HCT116 (cell line): ENCODE measurements around the gene OR10A4. TPM values are rescaled to one million over a fixed set of nuclear protein-coding genes. Genes with fewer than 3 reads are reported as not detected.

ENCODE experiments used
- ATAC-seq: fragments of 200-7000 bp; cut with Tn5 transposase; 2 replicates; pipeline ENCODE4 v1.9.1; 2020; ENCODE audit warnings: mild to moderate bottlenecking, moderate library complexity
- BruUV-seq: library from RNA; stranded (reverse); fragments of 400-500 nt; replicated peaks from 2 replicates; lab custom pipeline; 2021; lab: Mats Ljungman, UMichigan
- CTCF ChIA-PET: fragments of 300-600 bp; sonication (Branson Sonifier 250); formaldehyde crosslinking; loops from one replicate; lab custom pipeline; 2021; ENCODE audit warnings: antibody characterized with exemption; lab: Charles Lee
- POLR2A ChIA-PET: fragments of 300-600, 350-600 bp; sonication (Branson Sonifier 250); formaldehyde crosslinking; loops from one replicate; lab custom pipeline; 2021; ENCODE audit warnings: antibody characterized with exemption; lab: Charles Lee
- RAD21 ChIA-PET, 2 experiments: fragments of 300-600 bp; sonication (Branson Sonifier 250); formaldehyde crosslinking; loops; one replicate each; lab custom pipeline; 2023; ENCODE audit warnings: low total read pairs in 2 of 2; ENCODE audit not compliant: uncharacterized antibody in 2 of 2, unreplicated experiment in 2 of 2, low non-redundant PET in 1 of 2; lab: Charles Lee
- DNase-seq: peaks from one replicate; pipeline ENCODE4 v3.0.0-alpha.2; 2010; ENCODE audit warnings: low read depth, low spot score
- H2AFZ ChIP-seq: fragments of 200-600 bp; shearing (Covaris generic), sonication (generic); 2 replicates; pipeline ENCODE4 v1.6.1; 2017; ENCODE audit warnings: low read depth, mixed run types, mixed read lengths, antibody characterized with exemption, low read length; ENCODE audit not compliant: poor library complexity, severe bottlenecking
- H3K27ac ChIP-seq: 2 replicates; pipeline ENCODE4 v1.5.1; 2012; ENCODE audit warnings: low read depth, low read length
- H3K27me3 ChIP-seq: fragments of 200-600 bp; sonication (generic); 2 replicates; pipeline ENCODE4 v1.6.1; 2016; ENCODE audit warnings: mixed run types, low read length, mixed read lengths; ENCODE audit not compliant: insufficient read depth
- H3K36me3 ChIP-seq, 2 experiments: fragments of 200-500 bp in 1 of 2; fragments of 200-600 bp in 1 of 2; sonication (Bioruptor generic) in 1 of 2; sonication (generic) in 1 of 2; 2 replicates each; pipeline versions ENCODE4 v1.5.1 to v1.6.1; 2014 to 2016; ENCODE audit warnings: low read length in 2 of 2, inconsistent platforms in 1 of 2, mixed read lengths in 1 of 2, mixed run types in 1 of 2; ENCODE audit not compliant: insufficient read depth in 2 of 2, control insufficient read depth in 1 of 2
- H3K4me1 ChIP-seq, 2 experiments: fragments of 200-600 bp in 1 of 2; sonication (generic) in 1 of 2; 2 replicates each; pipeline versions ENCODE4 v1.5.1 to v1.6.1; 2012 to 2017; ENCODE audit warnings: low read length in 2 of 2, inconsistent platforms in 1 of 2, mild to moderate bottlenecking in 1 of 2, mixed read lengths in 1 of 2, mixed run types in 1 of 2, moderate library complexity in 1 of 2; ENCODE audit not compliant: insufficient read depth in 2 of 2, control insufficient read depth in 1 of 2
- H3K4me2 ChIP-seq: fragments of 200-600 bp; sonication (generic); 2 replicates; pipeline ENCODE4 v1.6.1; 2017; ENCODE audit warnings: mixed run types, low read length, mixed read lengths
- H3K4me3 ChIP-seq, 2 experiments: fragments of 200-600 bp in 1 of 2; sonication (generic) in 1 of 2; replicated peaks in 1 of 2; 2 replicates each; pipeline ENCODE4 v1.5.1; 2011 to 2016; ENCODE audit warnings: low read length in 2 of 2, control low read depth in 1 of 2, low read depth in 1 of 2, mild to moderate bottlenecking in 1 of 2, mixed read lengths in 1 of 2, mixed run types in 1 of 2
- H3K79me2 ChIP-seq: fragments of 200-600 bp; sonication (generic); 2 replicates; pipeline ENCODE4 v1.6.1; 2017; ENCODE audit warnings: mild to moderate bottlenecking, mixed run types, low read length, moderate library complexity, mixed read lengths; ENCODE audit not compliant: insufficient read depth
- H3K9ac ChIP-seq: fragments of 200-600 bp; sonication (generic); 2 replicates; pipeline ENCODE4 v1.6.1; 2016; ENCODE audit warnings: low read length, mixed read lengths
- H3K9me2 ChIP-seq: fragments of 200-600 bp; sonication (generic), shearing (Covaris generic); 2 replicates; pipeline ENCODE4 v1.6.1; 2017; ENCODE audit warnings: mixed run types, mild to moderate bottlenecking, moderate library complexity; ENCODE audit not compliant: insufficient read depth
- H3K9me3 ChIP-seq, 2 experiments: fragments of 200-500 bp in 1 of 2; fragments of 200-600 bp in 1 of 2; sonication (Bioruptor generic) in 1 of 2; sonication (generic) in 1 of 2; 2 replicates each; pipeline ENCODE4 v1.6.1; 2014 to 2017; ENCODE audit warnings: low read length in 2 of 2, mixed read lengths in 2 of 2, inconsistent platforms in 1 of 2, low read depth in 1 of 2, mild to moderate bottlenecking in 1 of 2, mixed run types in 1 of 2, moderate library complexity in 1 of 2; ENCODE audit not compliant: control insufficient read depth in 1 of 2, insufficient read depth in 1 of 2
- H4K20me1 ChIP-seq: fragments of 200-600 bp; sonication (generic), shearing (Covaris generic); 2 replicates; pipeline ENCODE4 v1.6.1; 2017; ENCODE audit warnings: mixed run types, mild to moderate bottlenecking, moderate library complexity; ENCODE audit not compliant: insufficient read depth
- CEBPB ChIP-seq: IDR thresholded peaks from 2 replicates; pipeline ENCODE4 v1.6.1; 2012; ENCODE audit warnings: low read depth
- EGR1 ChIP-seq: IDR thresholded peaks from 2 replicates; pipeline ENCODE4 v1.6.1; 2012; ENCODE audit warnings: low read depth
- EZH2 ChIP-seq: fragments of 200-600 bp; sonication (generic); IDR thresholded peaks from 2 replicates; pipeline ENCODE4 v1.6.1; 2017; ENCODE audit warnings: antibody characterized with exemption, mixed run types
- EZH2phosphoT487 ChIP-seq: fragments of 200-600 bp; IDR thresholded peaks from 2 replicates; pipeline ENCODE4 v1.6.1; 2018; ENCODE audit warnings: antibody characterized with exemption, borderline replicate concordance
- FOSL1 ChIP-seq: IDR thresholded peaks from 2 replicates; pipeline ENCODE4 v1.6.1; 2012; ENCODE audit warnings: low read depth
- JUND ChIP-seq: IDR thresholded peaks from 2 replicates; pipeline ENCODE4 v1.6.1; 2012
- RAD21 ChIP-seq: IDR thresholded peaks from 2 replicates; pipeline ENCODE4 v1.6.1; 2012; ENCODE audit warnings: low read depth, mild to moderate bottlenecking
- SIN3A ChIP-seq: IDR thresholded peaks from 2 replicates; pipeline ENCODE4 v1.6.1; 2012; ENCODE audit warnings: low read depth
- SP1 ChIP-seq: IDR thresholded peaks from 2 replicates; pipeline ENCODE4 v1.6.1; 2012; ENCODE audit warnings: low read depth
- TCF7L2 ChIP-seq: IDR thresholded peaks from 2 replicates; pipeline ENCODE4 v1.7.0; 2011; ENCODE audit warnings: borderline replicate concordance, inconsistent platforms; ENCODE audit not compliant: insufficient read depth, insufficient read length; ENCODE audit errors: extremely low read depth
- ZFX ChIP-seq: fragments of 450-650 bp; IDR thresholded peaks from 2 replicates; pipeline ENCODE4 v1.6.1; 2017
- intact Hi-C: fragments of 100-400 bp; cut with micrococcal nuclease; formaldehyde crosslinking; loops from 2 replicates; pipeline ENCODE4 v1.10.0; 2022
- total RNA-seq: library from RNA; stranded (reverse); gene quantifications from one replicate; pipeline ENCODE4 v1.2.1, GENCODE V29; 2021; ENCODE audit not compliant: unreplicated experiment
- TF ChIP-seq, protein P1 (sequence below): IDR thresholded peaks from 2 replicates; pipeline ENCODE4 v1.6.1; 2011; ENCODE audit warnings: mild to moderate bottlenecking, low read length, moderate library complexity; ENCODE audit not compliant: insufficient replicate concordance; ENCODE audit errors: extremely low read depth
- TF ChIP-seq, protein P2 (sequence below), 3 experiments: fragments of 200-600 bp in 1 of 3; sonication (generic) in 1 of 3; IDR thresholded peaks in 2 of 3; conservative IDR thresholded peaks in 1 of 3; 2 replicates each; pipeline ENCODE4 v1.5.1; 2012 to 2017; ENCODE audit warnings: low read depth in 2 of 3, low read length in 2 of 3, antibody characterized with exemption in 1 of 3, borderline replicate concordance in 1 of 3, control low read depth in 1 of 3, mild to moderate bottlenecking in 1 of 3, mixed read lengths in 1 of 3, mixed run types in 1 of 3, moderate library complexity in 1 of 3; ENCODE audit not compliant: insufficient read depth in 1 of 3
- TF ChIP-seq, protein P3 (sequence below): IDR thresholded peaks from 2 replicates; pipeline ENCODE4 v1.6.1; 2012

Gene OR10A4
- total RNA-seq, 1 experiment from 2014 or later, result not detected

DNA sequence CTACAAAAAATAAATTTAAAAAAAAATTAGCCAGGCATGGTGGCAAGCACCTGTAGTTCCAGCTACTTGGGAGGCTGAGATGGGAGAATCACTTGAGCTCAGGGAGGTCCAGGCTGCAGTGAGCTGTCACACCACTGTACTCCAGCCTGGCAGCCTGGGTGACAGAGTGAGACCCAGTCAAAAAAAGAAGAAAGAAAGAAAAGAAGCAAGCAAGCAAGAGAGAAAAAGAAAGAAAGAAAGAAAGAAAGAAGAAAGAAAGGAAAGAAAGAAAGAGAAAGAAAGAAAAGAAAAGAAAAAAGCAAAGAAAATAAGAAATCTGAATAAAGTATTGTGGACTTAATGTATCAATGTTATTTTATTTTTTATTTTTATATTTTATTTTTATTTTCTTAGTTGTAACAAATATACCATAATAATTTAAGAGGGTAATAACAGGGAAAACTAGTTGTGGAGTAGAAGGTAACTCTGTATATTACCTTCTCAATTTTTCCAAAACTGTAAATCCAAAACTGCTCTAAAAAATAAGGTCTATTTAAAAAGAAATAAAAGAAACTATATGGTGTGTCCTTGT is 48.7 kb downstream of the OR10A4 start (continued):
- TF ChIP-seq, protein P1, sequence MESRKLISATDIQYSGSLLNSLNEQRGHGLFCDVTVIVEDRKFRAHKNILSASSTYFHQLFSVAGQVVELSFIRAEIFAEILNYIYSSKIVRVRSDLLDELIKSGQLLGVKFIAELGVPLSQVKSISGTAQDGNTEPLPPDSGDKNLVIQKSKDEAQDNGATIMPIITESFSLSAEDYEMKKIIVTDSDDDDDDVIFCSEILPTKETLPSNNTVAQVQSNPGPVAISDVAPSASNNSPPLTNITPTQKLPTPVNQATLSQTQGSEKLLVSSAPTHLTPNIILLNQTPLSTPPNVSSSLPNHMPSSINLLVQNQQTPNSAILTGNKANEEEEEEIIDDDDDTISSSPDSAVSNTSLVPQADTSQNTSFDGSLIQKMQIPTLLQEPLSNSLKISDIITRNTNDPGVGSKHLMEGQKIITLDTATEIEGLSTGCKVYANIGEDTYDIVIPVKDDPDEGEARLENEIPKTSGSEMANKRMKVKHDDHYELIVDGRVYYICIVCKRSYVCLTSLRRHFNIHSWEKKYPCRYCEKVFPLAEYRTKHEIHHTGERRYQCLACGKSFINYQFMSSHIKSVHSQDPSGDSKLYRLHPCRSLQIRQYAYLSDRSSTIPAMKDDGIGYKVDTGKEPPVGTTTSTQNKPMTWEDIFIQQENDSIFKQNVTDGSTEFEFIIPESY, result no peak
- TF ChIP-seq ZFX (no peak), CEBPB (no peak), EZH2 (no peak), SIN3A (no peak)

DNA sequence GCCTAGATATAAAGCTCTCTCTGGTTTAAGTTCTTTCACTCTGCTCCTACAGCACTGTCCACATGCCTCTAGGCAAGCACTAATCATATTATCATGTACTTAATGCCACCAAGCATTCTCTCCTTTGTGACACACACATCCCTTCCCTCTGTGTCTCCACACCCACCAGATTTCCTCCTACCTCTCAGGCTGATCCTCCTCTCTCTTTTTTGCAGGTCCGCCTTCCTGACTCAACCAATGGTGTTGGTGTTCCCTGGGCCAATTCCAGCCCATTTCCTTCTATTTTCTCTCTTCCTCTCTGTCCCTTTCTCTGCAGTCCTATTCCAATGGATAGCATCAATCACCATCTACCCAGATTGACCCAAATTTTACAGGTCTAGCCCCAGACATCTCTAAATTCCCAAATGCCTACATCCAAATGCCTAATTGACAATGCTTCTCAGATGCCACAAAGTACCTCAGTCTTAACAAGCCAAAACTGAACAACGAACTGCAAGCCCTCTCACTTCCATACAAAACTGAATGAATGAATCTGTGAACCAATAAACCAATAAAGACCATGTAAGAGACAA is 49.3 kb downstream of the OR10A4 start:
- peak; percentile 69 for ATAC-seq
- intact Hi-C loops, result no loop called here
- Histone ChIP-seq H3K27ac (peak overlapping the region; percentile 89), H2AFZ (peak overlapping the region; percentile 89), H3K4me3 (peak overlapping the region; percentile 78 to 93), H3K27me3 (no peaks in the 10 kb centered on the region), H3K9me3 (no peaks in the 10 kb centered on the region), H3K36me3 (no peaks in the 10 kb centered on the region; a peak in 1 of 4 replicates), H4K20me1 (no peaks in the 10 kb centered on the region), H3K9me2 (no peaks in the 10 kb centered on the region), H3K9ac (peak overlapping the region; percentile 86), H3K4me1 (peaks cover 11 to 15% of the 10 kb centered on the region in 2 experiments), H3K4me2 (peak overlapping the region; percentile 78), H3K79me2 (peaks cover 38% of the 10 kb centered on the region)
- CTCF ChIA-PET, result no interaction called here
- TSS peak; percentile 79 for BruUV-seq
- POLR2A ChIA-PET, result interaction anchor here (1.0 kb wide), 2 partner anchors 9 to 21 kb away, joined by 3 to 4 read pairs; no protein-coding TSS in a partner anchor
- RAD21 ChIA-PET, result no interaction called here
- DNase-seq, result peak; percentile 54
- TF ChIP-seq SP1 (no peak), EGR1 (no peak), EZH2phosphoT487 (no peak), TCF7L2 (no peak), CEBPB (no peak), FOSL1 (no peak), EZH2 (no peak), JUND (no peak), RAD21 (no peak)
- TF ChIP-seq, protein P2, sequence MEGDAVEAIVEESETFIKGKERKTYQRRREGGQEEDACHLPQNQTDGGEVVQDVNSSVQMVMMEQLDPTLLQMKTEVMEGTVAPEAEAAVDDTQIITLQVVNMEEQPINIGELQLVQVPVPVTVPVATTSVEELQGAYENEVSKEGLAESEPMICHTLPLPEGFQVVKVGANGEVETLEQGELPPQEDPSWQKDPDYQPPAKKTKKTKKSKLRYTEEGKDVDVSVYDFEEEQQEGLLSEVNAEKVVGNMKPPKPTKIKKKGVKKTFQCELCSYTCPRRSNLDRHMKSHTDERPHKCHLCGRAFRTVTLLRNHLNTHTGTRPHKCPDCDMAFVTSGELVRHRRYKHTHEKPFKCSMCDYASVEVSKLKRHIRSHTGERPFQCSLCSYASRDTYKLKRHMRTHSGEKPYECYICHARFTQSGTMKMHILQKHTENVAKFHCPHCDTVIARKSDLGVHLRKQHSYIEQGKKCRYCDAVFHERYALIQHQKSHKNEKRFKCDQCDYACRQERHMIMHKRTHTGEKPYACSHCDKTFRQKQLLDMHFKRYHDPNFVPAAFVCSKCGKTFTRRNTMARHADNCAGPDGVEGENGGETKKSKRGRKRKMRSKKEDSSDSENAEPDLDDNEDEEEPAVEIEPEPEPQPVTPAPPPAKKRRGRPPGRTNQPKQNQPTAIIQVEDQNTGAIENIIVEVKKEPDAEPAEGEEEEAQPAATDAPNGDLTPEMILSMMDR (IDR thresholded peaks at IDR 0.05 in 2 of 3, conservative IDR thresholded peaks at IDR 0.05 in 1 of 3; ENCODE audit: borderline replicate concordance in 1 of 3, insufficient read depth in 1 of 3, low read depth in 2 of 3, low read length in 2 of 3), result no peak
- TF ChIP-seq, protein P3, sequence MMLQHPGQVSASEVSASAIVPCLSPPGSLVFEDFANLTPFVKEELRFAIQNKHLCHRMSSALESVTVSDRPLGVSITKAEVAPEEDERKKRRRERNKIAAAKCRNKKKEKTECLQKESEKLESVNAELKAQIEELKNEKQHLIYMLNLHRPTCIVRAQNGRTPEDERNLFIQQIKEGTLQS, result no peak
- TF ChIP-seq, protein P1, result no peak
